ENCODE measurements around the gene ADAMTS1. TPM values are rescaled to one million over a fixed set of nuclear protein-coding genes. Genes with fewer than 3 reads are reported as not detected.
A peak's percentile ranks its signal among the peaks of the same experiment; 100 is the strongest.

Gene ADAMTS1
- total RNA-seq, 1 donor from 2014 or later: 27.2 TPM

GRCh38 chr21:26809745-26810144 lies 35.5 kb downstream of the ADAMTS1 start:
- H3K27ac Mint-ChIP-seq (ENCODE audit: unreplicated experiment): no peak overlapping the region
- TF ChIP-seq, protein P1, sequence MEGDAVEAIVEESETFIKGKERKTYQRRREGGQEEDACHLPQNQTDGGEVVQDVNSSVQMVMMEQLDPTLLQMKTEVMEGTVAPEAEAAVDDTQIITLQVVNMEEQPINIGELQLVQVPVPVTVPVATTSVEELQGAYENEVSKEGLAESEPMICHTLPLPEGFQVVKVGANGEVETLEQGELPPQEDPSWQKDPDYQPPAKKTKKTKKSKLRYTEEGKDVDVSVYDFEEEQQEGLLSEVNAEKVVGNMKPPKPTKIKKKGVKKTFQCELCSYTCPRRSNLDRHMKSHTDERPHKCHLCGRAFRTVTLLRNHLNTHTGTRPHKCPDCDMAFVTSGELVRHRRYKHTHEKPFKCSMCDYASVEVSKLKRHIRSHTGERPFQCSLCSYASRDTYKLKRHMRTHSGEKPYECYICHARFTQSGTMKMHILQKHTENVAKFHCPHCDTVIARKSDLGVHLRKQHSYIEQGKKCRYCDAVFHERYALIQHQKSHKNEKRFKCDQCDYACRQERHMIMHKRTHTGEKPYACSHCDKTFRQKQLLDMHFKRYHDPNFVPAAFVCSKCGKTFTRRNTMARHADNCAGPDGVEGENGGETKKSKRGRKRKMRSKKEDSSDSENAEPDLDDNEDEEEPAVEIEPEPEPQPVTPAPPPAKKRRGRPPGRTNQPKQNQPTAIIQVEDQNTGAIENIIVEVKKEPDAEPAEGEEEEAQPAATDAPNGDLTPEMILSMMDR (IDR thresholded peaks at IDR 0.05): no peak
- H3K27me3 Mint-ChIP-seq (ENCODE audit: low read depth): no peaks in the 10 kb centered on the region
- H3K9me3 Mint-ChIP-seq (ENCODE audit: low read depth): no peaks in the 10 kb centered on the region
- H3K36me3 Mint-ChIP-seq (ENCODE audit: low read depth): no peaks in the 10 kb centered on the region
- no peak overlapping the region for H3K4me3 Mint-ChIP-seq (ENCODE audit: unreplicated experiment)
- no peak for DNase-seq (ENCODE audit: low spot score)
- peaks cover 11% of the 10 kb centered on the region for H3K4me1 Mint-ChIP-seq (ENCODE audit: low read depth)

- TF ChIP-seq, protein P1 (IDR thresholded peaks at IDR 0.05): no peak
- H3K4me1 Mint-ChIP-seq (ENCODE audit: low read depth): peaks cover 12% of the 10 kb centered on the region
- no peaks in the 10 kb centered on the region for H3K27me3 Mint-ChIP-seq (ENCODE audit: low read depth)
- no peaks in the 10 kb centered on the region for H3K9me3 Mint-ChIP-seq (ENCODE audit: low read depth)
- H3K4me3 Mint-ChIP-seq (ENCODE audit: unreplicated experiment): no peak overlapping the region
- no peaks in the 10 kb centered on the region for H3K36me3 Mint-ChIP-seq (ENCODE audit: low read depth)
- DNase-seq (ENCODE audit: low spot score): no peak
- no peak overlapping the region for H3K27ac Mint-ChIP-seq (ENCODE audit: unreplicated experiment)
Measured at GRCh38 chr21:26806801-26807295, 38.4 kb downstream of the ADAMTS1 start.

DNA sequence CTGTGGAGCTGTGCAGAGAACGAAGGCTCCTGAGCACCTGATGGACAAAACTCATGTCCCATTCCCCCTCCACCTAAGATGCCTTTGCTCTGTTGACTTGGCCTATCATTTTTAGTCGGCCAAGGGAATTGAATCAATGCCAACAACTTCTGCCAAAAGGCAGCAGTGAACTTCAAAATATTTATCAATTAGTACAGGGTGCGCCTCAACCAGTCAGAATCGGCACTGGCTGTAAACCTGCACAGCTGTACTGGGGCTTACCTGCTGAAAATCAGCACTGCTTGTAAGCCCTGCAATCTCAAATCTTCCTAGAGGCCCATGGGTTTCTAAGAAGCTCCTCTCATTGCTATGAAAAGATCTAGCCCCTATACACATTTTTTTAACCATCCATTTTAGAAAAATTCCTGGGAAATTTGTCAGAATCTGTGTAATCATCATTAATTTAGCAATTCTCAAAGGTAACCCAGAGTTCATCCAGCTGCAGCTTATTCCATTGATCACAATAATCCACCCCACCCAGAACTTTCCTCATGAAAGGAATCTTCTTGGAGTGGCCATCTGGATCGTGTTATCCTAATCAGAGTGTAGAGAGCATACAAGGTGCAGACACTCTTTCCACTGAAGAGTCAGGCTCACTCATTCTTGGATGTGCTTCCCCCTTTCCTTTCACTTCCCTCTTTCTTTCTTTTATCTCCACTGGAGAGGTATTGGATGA lies 40.2 kb downstream of the ADAMTS1 start:
- Mint-ChIP-seq H3K27ac (ENCODE audit: unreplicated experiment) (no peak overlapping the region), H3K36me3 (ENCODE audit: low read depth) (no peaks in the 10 kb centered on the region), H3K4me3 (ENCODE audit: unreplicated experiment) (no peak overlapping the region), H3K9me3 (ENCODE audit: low read depth) (no peaks in the 10 kb centered on the region), H3K27me3 (ENCODE audit: low read depth) (no peaks in the 10 kb centered on the region), H3K4me1 (ENCODE audit: low read depth) (peaks cover 24% of the 10 kb centered on the region)
- TF ChIP-seq, protein P1 (IDR thresholded peaks at IDR 0.05): no peak
- no peak for DNase-seq (ENCODE audit: low spot score)

DNA sequence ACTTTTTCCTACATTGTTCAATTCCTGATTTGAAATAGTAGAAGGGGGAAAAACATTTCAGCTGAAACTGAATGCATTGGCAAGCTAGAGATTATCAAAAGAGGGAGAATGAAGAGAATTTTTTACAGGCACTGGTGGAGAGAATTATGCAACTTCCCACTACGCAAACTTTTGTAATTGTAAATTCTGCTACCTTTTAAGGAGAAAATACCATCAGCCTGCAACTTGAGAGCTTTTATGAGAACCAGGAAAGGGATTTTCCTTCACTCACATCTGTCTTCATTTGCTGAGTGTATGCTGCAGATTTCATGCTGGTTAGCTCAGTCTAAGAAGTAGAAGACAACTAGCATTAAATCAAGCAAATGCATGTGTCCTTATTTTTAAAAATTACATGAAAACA lies 43.7 kb downstream of the ADAMTS1 start:
- no peaks in the 10 kb centered on the region for H3K27me3 Mint-ChIP-seq (ENCODE audit: low read depth)
- no peaks in the 10 kb centered on the region for H3K36me3 Mint-ChIP-seq (ENCODE audit: low read depth)
- TF ChIP-seq, protein P1 (IDR thresholded peaks at IDR 0.05): no peak
- H3K4me3 Mint-ChIP-seq (ENCODE audit: unreplicated experiment): peak overlapping the region; percentile 6
- peak overlapping the region; percentile 81 for H3K27ac Mint-ChIP-seq (ENCODE audit: unreplicated experiment)
- peaks cover 2% of the 10 kb centered on the region for H3K9me3 Mint-ChIP-seq (ENCODE audit: low read depth)
- DNase-seq (ENCODE audit: low spot score): no peak
- H3K4me1 Mint-ChIP-seq (ENCODE audit: low read depth): peaks cover 30% of the 10 kb centered on the region

- Mint-ChIP-seq H3K9me3 (ENCODE audit: low read depth) (peaks cover 2% of the 10 kb centered on the region), H3K27ac (ENCODE audit: unreplicated experiment) (peak overlapping the region; percentile 81), H3K27me3 (ENCODE audit: low read depth) (no peaks in the 10 kb centered on the region), H3K4me3 (ENCODE audit: unreplicated experiment) (peak overlapping the region; percentile 6), H3K36me3 (ENCODE audit: low read depth) (no peaks in the 10 kb centered on the region), H3K4me1 (ENCODE audit: low read depth) (peaks cover 32% of the 10 kb centered on the region)
- no peak for DNase-seq (ENCODE audit: low spot score)
- TF ChIP-seq, protein P1 (IDR thresholded peaks at IDR 0.05): no peak
Measured at GRCh38 chr21:26800970-26801431, 44.2 kb downstream of the ADAMTS1 start.

Data from chondrocyte (in vitro differentiated cells).